ENCODE data around the gene C1orf94.

Gene C1orf94, protein sequence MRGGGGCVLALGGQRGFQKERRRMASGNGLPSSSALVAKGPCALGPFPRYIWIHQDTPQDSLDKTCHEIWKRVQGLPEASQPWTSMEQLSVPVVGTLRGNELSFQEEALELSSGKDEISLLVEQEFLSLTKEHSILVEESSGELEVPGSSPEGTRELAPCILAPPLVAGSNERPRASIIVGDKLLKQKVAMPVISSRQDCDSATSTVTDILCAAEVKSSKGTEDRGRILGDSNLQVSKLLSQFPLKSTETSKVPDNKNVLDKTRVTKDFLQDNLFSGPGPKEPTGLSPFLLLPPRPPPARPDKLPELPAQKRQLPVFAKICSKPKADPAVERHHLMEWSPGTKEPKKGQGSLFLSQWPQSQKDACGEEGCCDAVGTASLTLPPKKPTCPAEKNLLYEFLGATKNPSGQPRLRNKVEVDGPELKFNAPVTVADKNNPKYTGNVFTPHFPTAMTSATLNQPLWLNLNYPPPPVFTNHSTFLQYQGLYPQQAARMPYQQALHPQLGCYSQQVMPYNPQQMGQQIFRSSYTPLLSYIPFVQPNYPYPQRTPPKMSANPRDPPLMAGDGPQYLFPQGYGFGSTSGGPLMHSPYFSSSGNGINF

GRCh38 chr1:34176830-34177603 lies at the start of gene C1orf94:
Gene C1orf94 (plus strand): TSS chr1:34176907. CDS start chr1:34177790, 883 bp downstream.
- no peak for DNase-seq (ENCODE audit: low read depth)

GRCh38 chr1:34127006-34128000 lies 49.4 kb upstream of the C1orf94 start:
- DNase-seq (ENCODE audit: low read depth), result no peak

GRCh38 chr1:34128186-34128889 lies 48.4 kb upstream of the C1orf94 start:
- no peak for DNase-seq (ENCODE audit: low read depth)

- DNase-seq (ENCODE audit: low read depth), result no peak
Observed at GRCh38 chr1:34129630-34130029, 47.1 kb upstream of the C1orf94 start.

- no peak for DNase-seq (ENCODE audit: low read depth)
Observed at GRCh38 chr1:34130306-34130705, 46.4 kb upstream of the C1orf94 start.

DNA sequence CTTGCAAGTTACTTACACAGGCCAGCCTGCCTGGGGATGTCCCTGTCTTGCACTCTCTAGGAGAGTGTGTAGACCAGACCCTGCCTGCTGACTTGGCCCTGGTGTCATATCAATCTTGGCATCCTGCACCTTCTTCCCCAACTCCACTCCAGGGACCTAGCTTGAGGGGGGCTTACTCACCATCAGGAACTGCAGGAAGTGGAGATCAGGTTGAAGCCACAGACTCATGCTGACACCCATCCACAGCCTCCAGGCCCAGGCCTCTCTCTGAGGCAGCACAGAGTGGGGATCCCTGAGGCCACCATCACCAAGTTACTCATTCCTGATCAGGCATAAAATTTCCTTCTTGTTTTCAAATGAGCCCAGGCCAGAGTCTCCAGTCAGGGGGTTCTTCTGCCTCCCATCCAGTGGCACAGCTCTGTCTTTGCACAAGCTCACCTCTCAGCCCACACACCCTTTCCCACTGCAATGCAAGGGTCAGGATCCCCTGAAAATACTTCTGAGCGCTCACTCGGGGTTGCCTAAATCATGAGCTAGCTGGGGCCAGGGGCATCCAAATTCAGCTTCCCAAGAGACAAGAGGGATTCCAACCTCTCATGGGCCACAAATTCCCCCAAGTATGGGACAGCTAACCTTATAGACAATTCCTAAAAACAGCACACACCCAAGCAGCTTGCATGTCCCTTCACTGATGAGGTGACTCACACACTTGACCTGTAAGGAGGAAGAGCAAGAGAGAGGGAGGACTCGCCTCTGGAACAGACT lies 45.1 kb upstream of the C1orf94 start:
- no peak for DNase-seq (ENCODE audit: low read depth)

GRCh38 chr1:34132161-34132420 lies 44.6 kb upstream of the C1orf94 start:
- no peak for DNase-seq (ENCODE audit: low read depth)

- no peak for DNase-seq (ENCODE audit: low read depth)
Observed at GRCh38 chr1:34137411-34137810, 39.3 kb upstream of the C1orf94 start.

GRCh38 chr1:34140011-34140676 lies 36.6 kb upstream of the C1orf94 start:
- no peak for DNase-seq (ENCODE audit: low read depth)

- no peak for DNase-seq (ENCODE audit: low read depth)
Observed at GRCh38 chr1:34143975-34144374, 32.7 kb upstream of the C1orf94 start.

DNA sequence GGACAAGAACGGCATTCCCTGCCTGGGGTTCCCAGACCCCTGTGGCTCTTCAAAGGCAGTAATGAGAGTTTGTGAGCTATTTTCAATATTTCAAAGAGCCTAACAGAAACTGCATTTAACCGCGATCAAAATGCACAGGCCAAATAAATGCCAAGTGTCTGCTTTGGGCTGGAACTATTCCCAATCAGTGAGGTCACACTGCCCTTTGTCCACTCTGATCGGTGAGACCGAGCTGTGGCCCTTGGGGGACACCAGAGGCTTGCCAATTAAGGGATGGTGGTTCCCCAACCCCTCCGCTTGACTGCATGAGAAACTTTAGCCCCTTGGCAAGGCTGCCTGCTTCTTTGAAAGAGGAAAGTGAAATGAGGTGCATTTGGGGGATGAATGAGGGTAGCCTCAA lies 31.9 kb upstream of the C1orf94 start:
- DNase-seq (ENCODE audit: low read depth), result no peak

GRCh38 chr1:34147301-34147700 lies 29.4 kb upstream of the C1orf94 start:
- DNase-seq (ENCODE audit: low read depth), result no peak

DNA sequence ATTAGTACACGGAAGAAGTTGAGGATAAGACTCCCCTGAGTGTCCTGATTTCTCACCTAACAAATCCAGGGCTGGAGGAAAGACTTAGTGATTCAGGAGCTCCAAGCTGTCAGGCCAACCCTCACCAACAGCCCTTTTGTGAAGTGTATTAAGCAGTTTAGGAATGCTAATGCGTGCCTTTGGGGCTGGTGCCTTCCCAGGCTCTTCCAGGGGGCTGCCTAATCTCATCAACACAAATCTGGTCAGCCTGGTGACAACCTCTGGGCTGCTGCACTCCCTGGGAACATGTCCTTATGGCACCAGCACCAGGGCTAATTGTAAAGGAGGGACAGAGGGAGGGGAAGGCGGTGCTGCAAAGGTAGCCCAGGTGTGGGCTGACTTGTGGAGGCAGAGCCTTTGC lies 27.2 kb upstream of the C1orf94 start:
- DNase-seq (ENCODE audit: low read depth), result no peak

GRCh38 chr1:34153246-34153645 lies 23.5 kb upstream of the C1orf94 start:
- no peak for DNase-seq (ENCODE audit: low read depth)

DNA sequence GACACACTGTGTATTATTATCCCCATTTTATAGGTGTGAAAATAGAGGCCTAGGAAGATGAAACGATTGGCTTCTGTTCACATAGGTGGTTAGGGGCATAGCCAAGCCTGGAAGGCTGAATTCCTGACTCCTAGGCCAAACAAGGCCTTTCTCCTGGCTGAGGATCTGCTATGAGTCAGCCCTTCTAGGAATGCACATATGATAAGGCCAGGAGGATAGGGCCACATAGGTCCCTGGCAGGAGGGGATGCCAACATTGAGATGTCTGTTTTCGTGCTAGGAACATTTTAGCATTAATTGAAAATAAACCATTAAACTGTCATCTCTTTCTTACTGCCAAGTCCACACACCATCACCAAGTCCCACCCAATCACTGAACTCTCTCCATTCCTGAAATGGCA lies 20.8 kb upstream of the C1orf94 start:
- no peak for DNase-seq (ENCODE audit: low read depth)

GRCh38 chr1:34156739-34157138 lies 20.0 kb upstream of the C1orf94 start:
- no peak for DNase-seq (ENCODE audit: low read depth)

GRCh38 chr1:34162852-34163766 lies 13.6 kb upstream of the C1orf94 start:
- no peak for DNase-seq (ENCODE audit: low read depth)

DNA sequence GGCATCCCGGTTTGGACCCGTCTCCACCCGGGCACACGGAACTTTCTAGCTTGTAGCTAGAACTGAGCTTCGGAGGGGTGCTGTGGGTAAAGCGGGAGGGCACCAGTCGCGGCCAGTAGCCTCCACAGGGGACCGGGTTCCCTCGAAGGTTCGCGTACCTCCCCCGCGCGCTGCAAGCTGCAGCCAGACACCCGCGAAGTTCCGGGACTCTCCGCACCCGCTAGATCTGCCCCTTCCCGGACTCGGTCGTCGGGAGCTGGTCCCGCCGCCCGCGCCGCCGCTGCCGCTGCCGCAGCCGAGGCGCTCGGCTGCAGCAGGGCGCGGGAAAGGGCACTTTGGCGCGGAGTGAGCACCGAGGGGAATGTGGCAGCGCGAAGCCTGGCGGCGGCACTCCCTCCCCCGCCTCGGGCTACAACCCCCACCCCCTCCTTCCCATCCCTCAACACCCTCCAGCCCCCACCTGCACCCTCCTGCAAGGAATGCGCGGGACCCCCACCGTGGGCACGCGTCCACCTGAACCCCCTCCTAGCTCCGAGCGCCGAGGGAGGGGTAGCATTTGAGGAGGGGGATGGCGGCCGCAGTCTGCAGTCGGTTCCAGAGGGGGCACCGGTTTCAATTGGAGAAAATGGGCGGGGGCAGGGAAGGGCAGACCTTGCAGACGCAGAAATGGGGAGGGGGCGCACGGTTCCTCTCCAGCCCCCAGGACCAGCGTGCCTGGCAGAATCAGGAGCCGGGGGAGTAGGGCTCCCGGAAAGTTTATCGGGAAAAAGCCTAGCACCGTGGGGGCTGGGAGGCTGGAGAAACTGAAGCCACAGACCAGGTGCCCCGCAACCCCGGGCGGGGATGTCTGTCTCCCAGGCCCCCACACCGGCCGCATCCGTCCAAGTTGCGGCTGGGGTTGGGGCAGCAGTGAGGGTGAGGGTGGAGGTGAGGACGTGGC lies 12.6 kb upstream of the C1orf94 start:
- no peak for DNase-seq (ENCODE audit: low read depth)

Data from stimulated activated CD8-positive, alpha-beta memory T cell treated with anti-CD3 and anti-CD28 coated beads, Interleukin-12 subunit alpha, Interleukin-12 subunit beta, amount 100 ng/mL, for 1 hour (primary cell).